Osteocyte (in vitro differentiated cells): ENCODE data around the gene SSTR5. TPM values are rescaled to one million over a fixed set of nuclear protein-coding genes. Genes with fewer than 3 reads are reported as not detected.

Experiments
- DNase-seq: peaks from one replicate; pipeline ENCODE4 v3.0.0; 2021; ENCODE audit warnings: mixed read lengths; ENCODE audit not compliant: unreplicated experiment; ENCODE audit errors: extremely low spot score
- H3K27ac Mint-ChIP-seq: one replicate; pipeline ENCODE4 v1.8.0; 2021; ENCODE audit warnings: mild to moderate bottlenecking, mixed read lengths; ENCODE audit not compliant: unreplicated experiment
- H3K27me3 Mint-ChIP-seq: one replicate; pipeline ENCODE4 v1.8.0; 2021; ENCODE audit warnings: mixed read lengths; ENCODE audit not compliant: unreplicated experiment
- H3K36me3 Mint-ChIP-seq: one replicate; pipeline ENCODE4 v1.8.0; 2021; ENCODE audit warnings: mixed read lengths; ENCODE audit not compliant: unreplicated experiment
- H3K4me1 Mint-ChIP-seq: one replicate; pipeline ENCODE4 v1.8.0; 2021; ENCODE audit warnings: mixed read lengths; ENCODE audit not compliant: unreplicated experiment
- H3K4me3 Mint-ChIP-seq: one replicate; pipeline ENCODE4 v1.8.0; 2021; ENCODE audit warnings: mild to moderate bottlenecking, moderate library complexity, mixed read lengths; ENCODE audit not compliant: unreplicated experiment
- H3K9me3 Mint-ChIP-seq: one replicate; pipeline ENCODE4 v1.8.0; 2021; ENCODE audit warnings: mixed read lengths; ENCODE audit not compliant: unreplicated experiment
- CTCF ChIP-seq: fragments of 200-600 bp; sonication (generic); IDR thresholded peaks from 2 replicates; pipeline ENCODE4 v1.5.0; 2021; ENCODE audit warnings: antibody characterized with exemption, mild to moderate bottlenecking, moderate library complexity
- total RNA-seq: library from RNA; stranded (reverse); gene quantifications from 2 replicates; pipeline ENCODE4 v1.2.1, GENCODE V29; 2021

The SSTR5 gene
- total RNA-seq, 1 donor from 2014 or later: not detected

- Mint-ChIP-seq H3K9me3 (no peaks in the 10 kb centered on the region), H3K27ac (no peak overlapping the region), H3K4me1 (no peaks in the 10 kb centered on the region), H3K4me3 (no peak overlapping the region), H3K36me3 (no peaks in the 10 kb centered on the region), H3K27me3 (peaks cover 3% of the 10 kb centered on the region)
- no peak for DNase-seq
- no peak for TF ChIP-seq CTCF
Observed at GRCh38 chr16:1036166-1036565, 36.4 kb upstream of the SSTR5 start.

- H3K27ac Mint-ChIP-seq: no peak overlapping the region
- H3K9me3 Mint-ChIP-seq: peaks cover 3% of the 10 kb centered on the region
- TF ChIP-seq CTCF: no peak
- no peaks in the 10 kb centered on the region for H3K36me3 Mint-ChIP-seq
- no peaks in the 10 kb centered on the region for H3K4me1 Mint-ChIP-seq
- H3K27me3 Mint-ChIP-seq: peaks cover 3% of the 10 kb centered on the region
- DNase-seq: no peak
- H3K4me3 Mint-ChIP-seq: no peak overlapping the region
Observed at GRCh38 chr16:1036726-1037393, 35.7 kb upstream of the SSTR5 start.

- Mint-ChIP-seq H3K27ac (no peak overlapping the region), H3K4me3 (no peak overlapping the region), H3K9me3 (peaks cover 8% of the 10 kb centered on the region), H3K36me3 (no peaks in the 10 kb centered on the region), H3K4me1 (no peaks in the 10 kb centered on the region), H3K27me3 (peaks cover 3% of the 10 kb centered on the region)
- no peak for TF ChIP-seq CTCF
- DNase-seq: no peak
Observed at GRCh38 chr16:1037394-1038257, 34.9 kb upstream of the SSTR5 start.

- H3K4me1 Mint-ChIP-seq: no peaks in the 10 kb centered on the region
- H3K27me3 Mint-ChIP-seq: peaks cover 3% of the 10 kb centered on the region
- no peak overlapping the region for H3K27ac Mint-ChIP-seq
- peaks cover 8% of the 10 kb centered on the region for H3K9me3 Mint-ChIP-seq
- no peak for TF ChIP-seq CTCF
- DNase-seq: no peak
- H3K4me3 Mint-ChIP-seq: no peak overlapping the region
- H3K36me3 Mint-ChIP-seq: no peaks in the 10 kb centered on the region
Observed at GRCh38 chr16:1038932-1039331, 33.6 kb upstream of the SSTR5 start.

- H3K9me3 Mint-ChIP-seq: peaks cover 8% of the 10 kb centered on the region
- no peak for DNase-seq
- no peak for TF ChIP-seq CTCF
- no peaks in the 10 kb centered on the region for H3K36me3 Mint-ChIP-seq
- H3K27ac Mint-ChIP-seq: no peak overlapping the region
- no peaks in the 10 kb centered on the region for H3K4me1 Mint-ChIP-seq
- H3K4me3 Mint-ChIP-seq: no peak overlapping the region
- H3K27me3 Mint-ChIP-seq: peaks cover 3% of the 10 kb centered on the region
Observed at GRCh38 chr16:1039762-1040161, 32.8 kb upstream of the SSTR5 start.
